GM11168 (cell line): ENCODE measurements around the gene TNFRSF9.

Source experiments
- in situ Hi-C: fragments of 300-500 bp; cut with MboI; formaldehyde crosslinking; loops from one replicate; pipeline ENCODE4 v1.12.0; 2022; ENCODE audit warnings: low sequenced_read_pairs; ENCODE audit not compliant: unreplicated experiment

TNFRSF9 gene

DNA sequence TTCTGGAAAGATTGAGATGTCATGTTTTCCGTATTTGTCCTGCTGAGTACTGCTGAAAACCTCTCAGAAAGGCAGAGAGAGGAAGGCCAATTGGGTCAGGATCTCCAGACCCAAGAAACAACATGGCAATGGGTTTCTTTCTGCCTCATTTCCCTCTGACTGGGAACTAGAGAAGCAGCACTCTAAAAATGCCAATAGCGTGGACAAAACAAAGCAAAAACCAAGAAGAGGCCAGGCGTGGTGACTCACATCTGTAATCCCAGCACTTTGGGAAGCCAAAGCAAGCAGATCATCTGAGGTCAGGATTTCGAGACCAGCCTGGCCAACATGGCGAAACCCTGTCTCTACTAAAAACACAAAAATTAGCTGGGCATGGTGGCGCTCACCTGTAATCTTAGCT is 18.3 kb downstream of the TNFRSF9 start:
- in situ Hi-C loops: no loop called here

DNA sequence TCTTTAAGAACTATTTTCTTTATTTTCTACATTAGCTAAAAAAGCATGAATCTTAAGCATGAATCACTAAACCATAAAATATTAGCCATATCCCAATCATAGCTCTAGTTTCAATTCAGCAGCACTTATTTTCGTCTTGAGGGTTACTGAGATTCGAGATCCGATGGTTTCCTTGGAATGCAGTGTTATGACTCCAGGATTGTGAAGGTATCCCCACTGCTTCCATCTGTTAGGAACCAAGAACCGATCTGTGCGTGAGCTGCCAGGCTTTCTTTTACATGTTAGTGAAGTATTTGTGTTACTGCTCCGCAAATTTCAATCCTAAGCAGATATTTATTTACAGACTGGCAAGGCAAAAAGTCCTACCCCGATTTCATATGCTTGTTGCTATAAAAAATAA is 18.8 kb downstream of the TNFRSF9 start:
- in situ Hi-C loops: no loop called here

DNA sequence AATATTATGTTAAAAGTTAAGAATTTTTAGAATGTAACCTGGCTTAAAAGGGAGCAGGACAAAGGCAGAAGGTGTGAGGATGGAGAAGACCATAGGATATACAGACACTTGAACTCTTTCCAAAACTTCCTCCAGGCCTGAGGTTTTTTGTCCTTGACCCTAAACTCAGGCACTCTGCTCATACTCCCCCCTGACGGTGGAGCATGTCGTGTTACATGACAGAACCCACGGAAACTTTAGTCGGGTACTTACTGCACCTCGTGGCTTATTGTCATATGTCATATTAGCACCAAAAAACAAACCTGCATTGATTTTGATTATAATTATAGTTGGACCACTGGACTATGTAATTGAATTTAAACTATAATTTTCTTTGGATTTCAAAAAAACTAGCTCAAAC is 20.8 kb downstream of the TNFRSF9 start:
- in situ Hi-C loops: loop anchor here (10.0 kb wide), 1 partner anchor 255 kb away; no protein-coding TSS in a partner anchor

DNA sequence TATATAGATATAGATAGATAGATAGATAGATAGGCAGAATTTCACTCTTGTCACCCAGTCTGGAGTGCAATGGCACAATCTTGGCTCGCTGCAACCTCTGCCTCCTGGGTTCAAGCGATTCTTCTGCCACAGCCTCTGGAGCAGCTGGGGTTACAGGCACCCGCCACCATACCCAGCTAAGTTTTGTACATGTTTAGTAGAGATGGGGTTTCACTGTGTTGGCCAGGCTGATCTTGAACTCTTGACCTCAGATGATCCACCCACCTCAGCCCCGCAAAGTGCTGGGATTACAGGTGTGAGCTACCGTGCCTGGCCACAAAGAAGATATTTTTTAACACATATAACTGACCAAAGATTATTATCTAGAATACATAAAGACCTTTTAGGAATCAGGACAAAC is 22.7 kb downstream of the TNFRSF9 start:
- in situ Hi-C loops: loop anchor here (10.0 kb wide), 1 partner anchor 253 kb away; no protein-coding TSS in a partner anchor

DNA sequence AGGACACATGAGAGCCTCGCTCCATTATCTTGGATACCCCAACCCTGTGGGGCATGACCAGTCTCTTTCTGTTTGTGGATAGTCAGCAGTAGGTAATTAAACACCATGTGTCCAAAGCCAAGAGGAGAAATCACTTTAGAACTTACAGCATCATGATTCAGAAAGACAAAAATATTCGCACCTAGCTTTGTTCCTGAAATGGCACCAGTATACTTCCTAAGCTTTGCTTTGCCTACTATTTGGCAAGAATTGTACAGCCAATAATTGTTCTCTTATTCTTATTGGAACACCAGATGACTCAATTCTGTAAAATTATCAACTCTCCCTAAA is 24.2 kb downstream of the TNFRSF9 start:
- in situ Hi-C loops: loop anchor here (10.0 kb wide), 1 partner anchor 252 kb away; no protein-coding TSS in a partner anchor

DNA sequence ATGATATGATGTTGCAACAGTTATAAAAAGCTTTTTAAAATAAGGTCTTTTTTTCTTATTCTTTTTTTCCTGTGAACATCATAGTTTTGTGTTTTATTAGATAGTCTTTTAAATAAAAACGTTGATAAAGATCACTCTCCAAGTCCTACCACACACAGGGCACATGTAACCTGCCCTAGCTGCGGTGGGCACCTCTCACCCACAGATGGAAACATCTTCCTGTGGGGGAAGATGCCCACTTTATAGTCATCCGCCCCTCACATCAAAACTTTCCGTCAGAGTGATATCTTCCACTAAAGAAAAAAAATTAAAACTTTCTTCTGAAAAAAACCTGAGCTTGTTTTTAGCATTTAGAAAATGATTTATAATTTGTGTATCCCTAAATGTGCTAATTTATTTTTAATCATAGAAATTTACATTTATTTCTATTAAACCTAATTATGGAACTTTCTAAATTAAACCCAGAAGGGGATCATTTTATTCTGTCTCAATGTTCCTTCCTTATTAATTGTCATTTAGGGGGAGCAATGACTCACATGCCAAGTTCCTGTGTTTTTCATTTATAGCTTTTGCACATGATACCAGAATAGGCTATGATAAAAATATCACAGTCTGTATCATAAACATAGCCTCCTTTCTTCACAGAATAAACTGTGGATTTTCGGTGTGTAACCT is 24.7 kb downstream of the TNFRSF9 start:
- in situ Hi-C loops: loop anchor here (10.0 kb wide), 1 partner anchor 251 kb away; no protein-coding TSS in a partner anchor

DNA sequence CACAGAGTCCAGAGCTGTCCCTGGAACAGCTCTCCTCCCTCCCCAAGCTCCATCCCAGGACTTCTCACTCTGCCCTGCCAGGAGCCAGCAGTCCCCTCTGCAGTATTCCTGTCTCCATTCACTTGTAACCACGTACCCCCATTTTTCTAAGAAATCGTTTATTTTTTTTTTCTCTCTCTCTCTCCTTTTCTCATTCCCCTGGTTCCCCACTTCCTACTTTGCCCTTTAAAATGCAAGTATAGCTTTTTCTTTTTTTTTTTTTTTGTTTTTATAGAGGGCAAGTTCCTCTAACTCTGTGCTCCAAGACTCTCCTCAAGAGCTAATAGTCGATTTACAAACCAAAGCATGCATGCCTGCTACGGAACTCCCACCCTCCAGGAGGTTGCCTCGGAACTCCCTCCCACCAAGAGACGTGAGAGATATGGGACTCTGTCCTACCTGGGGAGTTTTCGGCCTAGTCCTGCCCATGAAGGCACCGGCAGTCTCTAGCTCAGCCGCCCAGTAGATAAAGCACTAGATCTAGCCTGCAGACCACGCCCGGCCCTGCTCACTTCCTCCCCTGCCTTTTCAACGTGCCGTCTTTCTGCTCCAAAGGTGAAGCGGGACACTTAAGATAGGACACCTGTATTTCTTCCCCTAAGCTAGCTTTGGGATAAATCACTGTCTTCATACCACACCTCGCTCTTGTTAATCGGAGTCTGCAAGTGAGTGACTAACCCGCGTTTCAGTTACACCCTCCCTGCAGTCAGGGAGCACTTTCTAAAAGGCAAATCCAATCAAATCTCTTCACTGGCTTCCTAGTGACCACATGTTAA is 27.7 kb downstream of the TNFRSF9 start:
- in situ Hi-C loops: loop anchor here (10.0 kb wide), 1 partner anchor 248 kb away; no protein-coding TSS in a partner anchor

DNA sequence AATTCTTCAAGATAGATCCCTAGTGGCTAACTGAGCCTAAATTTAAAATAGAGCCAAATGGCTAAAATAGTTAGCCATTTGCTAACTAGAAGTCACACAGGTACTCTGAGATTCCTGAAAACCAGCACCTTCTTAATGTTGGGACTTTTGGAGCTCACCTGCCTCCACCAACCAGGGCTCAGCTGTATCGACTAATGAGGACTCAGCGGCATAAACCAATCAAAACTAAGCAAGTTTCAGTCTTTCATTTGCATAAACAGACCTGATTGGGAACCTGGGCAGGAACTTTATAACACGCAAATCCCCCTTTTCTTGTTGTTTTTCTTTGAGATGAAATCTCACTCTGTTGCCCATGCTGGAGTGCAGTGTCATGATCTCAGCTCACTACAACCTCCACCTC is 28.5 kb downstream of the TNFRSF9 start:
- in situ Hi-C loops: loop anchor here (10.0 kb wide), 1 partner anchor 247 kb away; no protein-coding TSS in a partner anchor

DNA sequence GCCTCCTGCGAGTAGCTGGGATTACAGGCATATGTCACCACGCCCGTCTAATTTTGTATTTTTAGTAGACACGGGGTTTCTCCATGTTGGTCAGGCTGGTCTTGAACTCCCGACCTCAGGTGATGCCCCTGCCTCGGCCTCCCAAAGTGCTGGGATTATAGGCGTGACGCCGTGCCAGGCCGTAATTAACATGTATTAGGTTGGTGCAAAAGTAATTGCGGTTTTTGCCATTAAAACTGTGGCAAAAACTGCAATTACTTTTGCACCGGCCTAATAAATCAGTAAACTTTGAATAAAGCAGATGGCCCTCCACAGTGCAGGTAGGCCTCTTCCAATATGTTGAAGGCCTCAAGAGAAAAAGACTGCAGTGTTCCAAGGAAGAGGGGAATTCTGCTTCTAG is 35.4 kb downstream of the TNFRSF9 start:
- in situ Hi-C loops: no loop called here

DNA sequence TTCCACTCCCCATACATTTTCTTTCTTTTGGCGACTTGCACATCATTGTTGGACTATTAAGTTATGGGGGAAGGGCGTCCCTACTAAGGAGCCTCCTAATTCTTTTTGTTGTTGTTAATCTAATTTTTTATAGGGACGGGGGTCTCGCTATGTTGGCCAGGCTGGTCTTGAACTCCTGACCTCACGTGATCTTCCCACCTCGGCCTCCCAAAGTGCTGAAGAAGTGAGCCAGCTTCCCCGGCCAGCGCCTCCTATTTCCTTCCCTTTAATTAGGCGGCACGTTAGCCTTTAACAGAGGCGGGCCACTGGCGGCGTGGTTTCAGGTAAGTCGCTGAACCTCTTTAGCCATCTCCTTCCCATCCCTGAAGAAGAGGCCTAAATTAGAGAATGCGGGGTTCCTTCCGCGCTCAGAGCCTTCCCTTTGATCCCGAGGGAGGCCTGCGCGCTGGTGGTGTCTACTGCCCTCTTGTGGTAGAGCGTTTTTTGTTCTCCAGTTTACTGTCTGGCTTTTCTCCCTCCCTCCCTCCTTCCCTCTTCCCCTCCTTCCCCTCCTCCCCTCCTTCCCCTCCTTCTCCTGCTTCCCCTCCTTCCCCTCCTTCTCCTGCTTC is 38.1 kb downstream of the TNFRSF9 start:
- in situ Hi-C loops: loop anchor here (5.0 kb wide), 1 partner anchor 95 kb away; no protein-coding TSS in a partner anchor

DNA sequence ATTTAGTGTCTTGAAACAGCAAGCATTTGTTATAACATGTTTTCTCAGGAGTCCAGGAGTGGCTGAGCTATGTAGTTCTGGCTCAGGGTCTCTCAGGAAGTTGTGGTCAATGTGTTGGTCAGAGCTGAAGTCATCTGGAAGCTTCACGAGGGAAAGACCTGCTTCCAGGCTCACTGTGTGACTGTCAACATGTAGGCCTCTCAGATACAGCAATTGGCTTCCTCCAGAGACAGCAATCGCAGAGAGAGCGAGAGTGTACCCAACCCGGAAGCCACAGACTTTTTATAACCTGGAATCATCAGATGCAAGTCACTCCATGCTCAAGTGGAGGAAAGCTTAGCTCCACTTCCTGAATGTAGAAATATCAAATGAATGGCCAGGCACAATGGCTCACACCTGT is 40.9 kb downstream of the TNFRSF9 start:
- in situ Hi-C loops: loop anchor here (5.0 kb wide), 1 partner anchor 92 kb away; no protein-coding TSS in a partner anchor

DNA sequence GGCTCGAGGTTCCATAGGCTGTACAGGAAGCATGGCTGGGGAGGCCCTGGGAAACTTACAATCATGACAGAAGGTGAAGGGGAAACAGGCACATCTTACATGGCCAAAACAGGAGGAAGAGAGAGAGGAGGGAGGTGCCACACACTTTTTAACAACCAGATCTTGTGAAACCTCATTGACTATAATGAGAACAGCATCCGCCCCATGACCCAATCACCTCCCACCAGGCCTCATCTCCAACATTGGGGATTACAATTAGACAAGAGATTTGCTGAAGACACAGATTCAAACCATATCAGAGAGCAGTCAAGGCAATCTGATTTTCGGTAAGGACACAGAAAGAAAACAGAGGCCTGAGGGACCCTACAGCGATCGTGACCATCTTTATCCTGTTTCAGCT is 41.7 kb downstream of the TNFRSF9 start:
- in situ Hi-C loops: no loop called here

DNA sequence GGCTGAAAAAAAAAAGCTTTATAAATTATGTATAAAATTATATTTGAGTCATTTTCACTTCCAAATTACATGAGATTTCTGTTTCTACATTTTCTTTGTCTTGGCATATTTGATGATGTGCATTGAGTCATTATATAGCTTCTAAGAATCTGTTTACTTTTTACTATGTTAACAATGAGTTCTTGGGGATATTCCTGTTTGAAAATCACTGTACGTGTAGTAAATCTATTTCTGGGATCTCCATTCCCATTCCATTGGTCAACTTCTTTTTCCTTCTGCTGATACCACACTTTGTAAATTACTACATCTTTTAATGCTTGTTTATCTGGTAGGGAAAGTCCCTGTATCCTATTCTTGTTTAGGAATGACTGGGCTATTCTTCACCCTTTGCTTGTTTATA is 43.6 kb downstream of the TNFRSF9 start:
- in situ Hi-C loops: no loop called here

DNA sequence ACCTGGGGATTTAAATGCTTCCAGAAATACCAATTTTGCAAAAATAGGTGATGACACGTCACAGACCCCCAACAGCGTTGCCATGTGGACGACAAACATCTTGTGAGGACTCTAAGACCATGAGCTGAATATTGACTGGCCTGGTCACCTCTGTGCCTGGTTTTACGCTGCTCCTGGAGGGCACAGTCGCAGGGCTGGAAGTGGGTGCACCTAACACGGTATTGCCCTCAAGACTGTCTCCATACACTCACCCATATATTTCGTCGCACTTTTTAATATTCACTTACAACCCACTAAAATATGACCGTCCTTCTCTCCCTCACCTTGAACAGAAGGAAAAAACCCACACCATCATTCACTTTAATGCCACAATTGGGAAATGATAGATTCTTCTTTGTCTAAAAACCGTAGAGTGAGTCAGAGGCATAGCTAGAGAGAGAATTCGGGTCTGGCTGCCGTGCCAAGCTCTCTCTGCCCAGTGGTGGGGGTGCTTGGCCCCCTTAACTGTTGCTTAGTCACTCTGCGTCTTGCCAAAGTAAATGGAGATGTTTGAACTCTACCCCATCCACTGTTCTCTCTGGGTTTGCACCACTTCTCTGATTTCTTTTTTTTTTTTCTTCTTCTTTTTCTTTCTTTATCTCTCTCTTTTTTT is 47.0 kb downstream of the TNFRSF9 start:
- in situ Hi-C loops: no loop called here

DNA sequence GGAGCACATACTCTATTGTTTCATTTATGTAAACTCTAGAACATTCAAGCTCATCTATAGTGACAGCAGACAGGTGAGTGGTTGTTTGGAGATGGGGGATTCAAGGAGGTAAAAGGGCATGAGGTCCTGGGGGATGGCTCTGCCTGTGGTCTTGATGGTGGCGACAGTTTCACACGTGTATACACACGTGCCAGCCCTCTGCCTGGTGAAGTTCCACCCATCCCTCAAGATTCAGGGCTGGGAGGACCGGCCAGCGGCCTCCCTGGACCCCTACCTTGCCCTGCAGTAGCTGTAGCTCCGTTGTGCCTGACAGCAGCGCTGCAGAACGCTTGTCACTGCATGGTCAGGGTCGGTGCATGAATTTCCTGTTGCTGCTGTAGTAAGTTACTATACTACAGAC is 48.8 kb downstream of the TNFRSF9 start:
- in situ Hi-C loops: no loop called here

DNA sequence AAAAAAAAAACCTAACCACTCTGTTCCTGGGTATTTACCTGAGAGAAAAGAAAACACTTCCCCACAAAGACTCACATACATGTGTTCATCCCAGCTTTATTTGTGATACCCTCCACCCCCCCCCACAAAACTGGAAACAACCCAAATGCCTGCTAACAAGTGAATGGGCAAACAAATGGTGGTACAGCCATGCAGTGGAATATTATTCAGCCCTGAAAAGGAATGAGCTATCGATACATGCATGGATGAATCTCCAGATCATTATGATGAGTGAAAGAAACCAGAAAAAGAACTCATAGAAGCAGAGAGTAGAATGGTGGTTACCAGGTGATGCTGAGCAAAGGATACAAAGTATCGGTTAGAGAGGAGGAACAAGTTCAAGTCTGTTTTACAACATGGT is 49.8 kb downstream of the TNFRSF9 start:
- in situ Hi-C loops: no loop called here

DNA sequence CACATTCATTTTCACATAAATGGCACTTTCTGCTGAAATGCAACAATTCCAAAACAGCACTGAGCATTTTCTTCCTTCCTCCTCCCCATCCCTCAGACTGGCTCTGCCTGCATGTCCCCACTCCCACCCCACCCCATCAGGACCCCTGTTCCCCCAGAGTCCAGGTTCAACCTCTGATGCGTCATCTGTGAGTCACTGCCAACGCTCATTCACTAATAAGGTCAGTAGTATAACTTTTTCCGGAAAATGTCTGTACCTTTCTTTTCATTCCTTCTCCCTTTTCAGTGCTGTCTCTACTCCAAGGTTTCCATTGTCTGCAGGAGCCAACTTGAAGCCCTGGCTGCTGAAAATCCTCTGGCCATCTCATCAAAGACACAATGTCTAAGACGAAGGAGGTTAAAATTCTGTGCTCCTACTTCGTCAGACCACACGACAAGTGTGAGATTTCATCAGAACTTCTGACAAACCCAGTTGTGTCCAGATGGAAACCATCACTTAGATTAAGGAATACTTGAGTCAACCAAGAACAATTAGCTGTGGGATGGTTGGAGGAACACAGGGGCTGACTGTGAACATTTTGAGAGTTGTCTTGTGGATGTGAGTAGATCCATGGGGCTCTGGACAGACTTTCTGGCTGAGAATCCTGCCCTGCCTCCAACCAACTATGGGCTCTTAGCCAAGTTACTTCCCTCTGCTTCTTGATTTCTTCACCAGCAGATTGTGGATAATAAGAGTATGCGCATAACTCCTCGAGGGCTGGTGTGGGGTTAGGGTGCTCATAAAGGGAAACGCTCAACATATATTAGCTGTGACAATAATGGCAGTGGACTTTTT is 52.2 kb downstream of the TNFRSF9 start:
- in situ Hi-C loops: no loop called here

DNA sequence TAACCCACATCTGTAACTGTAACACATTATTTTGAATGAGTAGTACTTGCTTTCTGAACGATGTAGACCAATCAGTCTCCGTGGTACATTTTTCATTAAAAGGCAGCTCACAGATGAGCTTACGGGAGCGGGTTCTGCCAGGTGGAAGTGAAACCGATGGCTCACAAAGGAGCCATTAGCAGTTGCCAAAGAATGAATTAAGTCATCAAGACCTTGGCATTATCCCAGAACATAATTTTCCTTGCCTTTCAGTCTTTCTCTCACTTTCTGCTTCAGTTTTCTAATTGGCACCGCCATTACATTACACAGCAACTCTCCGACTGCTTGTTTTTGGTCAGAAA is 54.3 kb downstream of the TNFRSF9 start:
- in situ Hi-C loops: no loop called here

DNA sequence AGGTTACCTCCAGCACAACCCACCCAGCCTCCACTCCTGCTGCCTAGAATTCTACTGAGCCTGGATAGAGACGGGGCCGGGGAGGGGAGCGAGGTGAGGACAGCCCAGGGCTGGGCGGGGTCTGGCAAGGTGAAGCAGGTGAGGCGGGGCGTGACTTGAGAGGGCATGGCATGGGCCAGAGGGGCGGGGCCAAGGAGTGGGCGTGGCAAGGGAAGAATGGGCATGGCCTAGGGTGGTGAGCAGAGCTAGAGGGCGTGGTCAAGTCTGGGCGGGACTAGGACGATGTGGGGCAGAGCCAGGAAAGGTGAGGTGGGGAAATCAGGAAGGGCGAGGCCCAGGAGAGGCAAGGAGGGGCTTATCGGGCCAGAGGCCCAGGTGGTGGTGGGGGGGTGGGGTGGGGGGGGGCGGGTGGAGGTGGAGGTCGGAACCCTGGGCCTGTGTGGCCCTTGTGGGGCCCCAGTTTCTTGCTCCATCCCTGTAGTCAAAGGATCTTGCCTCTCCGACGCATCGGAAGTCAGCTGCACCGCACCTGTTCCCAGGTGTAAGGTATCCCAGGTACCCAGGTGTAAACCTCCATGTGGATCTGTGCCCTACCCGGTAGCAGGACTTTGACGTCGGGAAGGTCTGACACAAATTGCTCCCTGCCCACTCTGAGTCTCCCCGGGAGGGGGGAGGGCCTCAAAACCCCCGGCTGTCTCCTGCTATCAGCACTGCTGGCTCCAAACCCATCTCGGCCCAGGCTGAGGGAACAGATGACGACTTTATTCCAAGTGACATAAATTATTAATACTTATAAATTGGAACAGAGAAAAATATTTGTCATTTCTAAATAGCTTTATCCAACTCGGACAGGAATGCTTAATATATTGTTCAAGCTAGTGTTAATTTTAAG is 54.9 kb downstream of the TNFRSF9 start:
- in situ Hi-C loops: no loop called here
